Measurements from ENCODE around the gene VSTM4. TPM values are rescaled to one million over a fixed set of nuclear protein-coding genes. Genes with fewer than 3 reads are reported as not detected.

VSTM4 gene
- total and polyA plus RNA-seq, 2 of the 4 experiments (the other 2 are of a cell fraction): 2.4 to 2.9 TPM

- H3K4me1 ChIP-seq (ENCODE audit: control insufficient read depth, insufficient read depth, low read length): no peaks in the 10 kb centered on the region
- no TSS peak for BruUV-seq (replicated peaks)
- H2AFZ ChIP-seq (replicated peaks; ENCODE audit: low read length, poor library complexity): no peak overlapping the region
- no peaks in the 10 kb centered on the region for H3K79me1 ChIP-seq (ENCODE audit: low read depth in 1 of 2, low read length in 2 of 2)
- H3K27ac ChIP-seq (ENCODE audit: insufficient read depth, low read length): no peak overlapping the region
- H2AK5ac ChIP-seq (ENCODE audit: low read depth, low read length): no peak overlapping the region
- POLR2A ChIA-PET (ENCODE audit: unreplicated experiment): no interaction called here
- H4K8ac ChIP-seq (ENCODE audit: low read depth in 2 of 2, low read length in 2 of 2): no peak overlapping the region
- TF ChIP-seq CHD1 (IDR thresholded peaks at IDR 0.05; ENCODE audit: low read depth, low read length): no peak
- no peak for TF ChIP-seq POLR2A (IDR thresholded peaks at IDR 0.05; ENCODE audit: low read depth, low read length)
- TF ChIP-seq RAD21 (IDR thresholded peaks at IDR 0.05; ENCODE audit: low read length): no peak
- TF ChIP-seq SMC3 (IDR thresholded peaks at IDR 0.05; ENCODE audit: low read depth, low read length): no peak
- TF ChIP-seq ELK1 (IDR thresholded peaks at IDR 0.05; ENCODE audit: borderline replicate concordance, low read depth, low read length): no peak
- TF ChIP-seq BHLHE40 (IDR thresholded peaks at IDR 0.05; ENCODE audit: low read depth, low read length): no peak
- TF ChIP-seq RFX5 (IDR thresholded peaks at IDR 0.05; ENCODE audit: low read depth, low read length): no peak
- TF ChIP-seq FOS (IDR thresholded peaks at IDR 0.05; ENCODE audit: low read depth, low read length): no peak
- TF ChIP-seq RCOR1 (IDR thresholded peaks at IDR 0.05; ENCODE audit: insufficient replicate concordance, low read length): no peak
- TF ChIP-seq MXI1 (IDR thresholded peaks at IDR 0.05; ENCODE audit: borderline replicate concordance, low read depth, low read length): no peak
- TF ChIP-seq NFE2L2 (IDR thresholded peaks at IDR 0.05; ENCODE audit: low read depth, low read length): no peak
- no peak for TF ChIP-seq CEBPB (IDR thresholded peaks at IDR 0.05; ENCODE audit: low read depth, low read length)
- no peaks in the 10 kb centered on the region for H3K36me3 ChIP-seq (ENCODE audit: control insufficient read depth, insufficient read depth, low read length)
- DNase-seq (no peak), ATAC-seq (ENCODE audit: low read depth) (no peak)
- H2AK9ac ChIP-seq (replicated peaks; ENCODE audit: low read depth, low read length, poor library complexity): no peak overlapping the region
- no peaks in the 10 kb centered on the region for H4K20me1 ChIP-seq (ENCODE audit: insufficient read depth, low read length)
- WGBS, 2 experiments (ENCODE audit: extremely low coverage in 2 of 2, insufficient read length in 1 of 2): 90% methylated on average over 2 of the region's 7 CpGs; no CpG with 5 or more reads in 1 of the 2 experiments
- no peak overlapping the region for H3K18ac ChIP-seq (ENCODE audit: low read depth, low read length)
- H3K9ac ChIP-seq (ENCODE audit: low read depth, low read length): no peak overlapping the region
- no peak overlapping the region for H3K56ac ChIP-seq (ENCODE audit: extremely low read depth, insufficient read depth, low read length)
- H3K4me3 ChIP-seq (ENCODE audit: insufficient read depth, low read depth, low read length): no peak overlapping the region
- dilution Hi-C loops (cut with HindIII; ENCODE audit: low sequenced_read_pairs, unreplicated experiment): no loop called here
- H2BK15ac ChIP-seq (ENCODE audit: low read depth, low read length): no peak overlapping the region
- H2BK5ac ChIP-seq (ENCODE audit: low read depth, low read length, poor library complexity, severe bottlenecking): no peak overlapping the region
- no peaks in the 10 kb centered on the region for H3K9me1 ChIP-seq (ENCODE audit: insufficient read depth, low read length)
- no peak overlapping the region for H3K23ac ChIP-seq (ENCODE audit: low read depth, low read length)
- no peaks in the 10 kb centered on the region; the same call in 1 of the 2 replicates for H3K9me3 ChIP-seq (ENCODE audit: control insufficient read depth, insufficient read depth, low read length)
- H2BK120ac ChIP-seq (ENCODE audit: low read depth, low read length): no peak overlapping the region
- CTCF ChIA-PET: no interaction called here
- in situ Hi-C loops (cut with MboI; ENCODE audit: low sequenced_read_pairs): no loop called here
- H3K27me3 ChIP-seq (ENCODE audit: control insufficient read depth, insufficient read depth, low read length): peaks cover 16% of the 10 kb centered on the region
- H4K91ac ChIP-seq (ENCODE audit: insufficient read depth, low read depth, low read length): no peak overlapping the region
- H2BK20ac ChIP-seq (ENCODE audit: low read depth, low read length): no peak overlapping the region
- H4K5ac ChIP-seq (ENCODE audit: low read depth, low read length): no peak overlapping the region
- intact Hi-C loops (cut with micrococcal nuclease): no loop called here
- no peak overlapping the region for H3K14ac ChIP-seq (replicated peaks; ENCODE audit: low read depth, low read length)
- no peak overlapping the region for H3K4me2 ChIP-seq (ENCODE audit: low read depth, low read length)
- H3K4ac ChIP-seq (ENCODE audit: low read depth, low read length): no peak overlapping the region
Measured at GRCh38 chr10:49123981-49124950, 8.9 kb upstream of the VSTM4 start.
